Natural killer cell (primary cell): ENCODE measurements around the gene ZBTB33. TPM values are rescaled to one million over a fixed set of nuclear protein-coding genes. Genes with fewer than 3 reads are reported as not detected.

ENCODE experiments used
- ATAC-seq, 3 donors: fragments of 150-1000 bp in 2 of 3; fragments of 200-7000 bp in 1 of 3; cut with Tn5 transposase; 1 replicate in 1 of 3; 2 replicates in 2 of 3; pipeline ENCODE4 v1.10.0; 2021; ENCODE audit warnings: mild to moderate bottlenecking in 2 of 3, moderate library complexity in 2 of 3
- DNase-seq, 2 donors: peaks; one replicate each; pipeline versions ENCODE4 v3.0.0 to v3.0.0-alpha.2; 2013 to 2021; ENCODE audit warnings: mixed read lengths in 1 of 2
- H3K27ac ChIP-seq: one replicate; pipeline ENCODE4 v1.5.1; 2013; ENCODE audit warnings: mild to moderate bottlenecking, low read length
- H3K27me3 ChIP-seq: one replicate; pipeline ENCODE4 v1.6.1; 2013; ENCODE audit warnings: low read length; ENCODE audit not compliant: control insufficient read depth, insufficient read depth
- H3K36me3 ChIP-seq: one replicate; pipeline ENCODE4 v1.6.1; 2013; ENCODE audit warnings: low read length; ENCODE audit not compliant: control insufficient read depth, insufficient read depth
- H3K4me1 ChIP-seq: one replicate; pipeline ENCODE4 v1.6.1; 2013; ENCODE audit warnings: low read length; ENCODE audit not compliant: control insufficient read depth, insufficient read depth
- H3K4me3 ChIP-seq: one replicate; pipeline ENCODE4 v1.5.1; 2013; ENCODE audit warnings: low read length
- H3K9me3 ChIP-seq: one replicate; pipeline ENCODE4 v1.6.1; 2013; ENCODE audit warnings: low read length; ENCODE audit not compliant: control insufficient read depth, insufficient read depth
- H3K27ac Mint-ChIP-seq, 2 donors: one replicate each; pipeline ENCODE4 v1.8.0; 2022; ENCODE audit warnings: mild to moderate bottlenecking in 2 of 2, mixed read lengths in 2 of 2, moderate library complexity in 1 of 2
- H3K27me3 Mint-ChIP-seq, 2 donors: one replicate each; pipeline ENCODE4 v1.8.0; 2022; ENCODE audit warnings: low read depth in 2 of 2, mixed read lengths in 2 of 2
- H3K36me3 Mint-ChIP-seq: one replicate; pipeline ENCODE4 v1.8.0; 2022; ENCODE audit warnings: mixed read lengths
- H3K4me1 Mint-ChIP-seq, 2 donors: one replicate each; pipeline ENCODE4 v1.8.0; 2022; ENCODE audit warnings: mixed read lengths in 2 of 2
- H3K4me3 Mint-ChIP-seq: one replicate; pipeline ENCODE4 v1.8.0; 2022; ENCODE audit warnings: mild to moderate bottlenecking, moderate library complexity, mixed read lengths
- H3K9me3 Mint-ChIP-seq, 2 donors: one replicate each; pipeline ENCODE4 v1.8.0; 2022; ENCODE audit warnings: mixed read lengths in 2 of 2
- CTCF ChIP-seq: fragments of 200-600 bp; IDR thresholded peaks from one replicate; pipeline ENCODE4 v1.8.0; 2022; ENCODE audit warnings: antibody characterized with exemption
- WGBS: methylation state at CpG from one replicate; pipeline ENCODE4 v1.1.7; 2013; ENCODE audit warnings: missing lambda C conversion rate; ENCODE audit not compliant: insufficient coverage; 5-methylcytosine and 5-hydroxymethylcytosine counted together
- intact Hi-C: fragments of 100-400 bp; cut with micrococcal nuclease; formaldehyde crosslinking; loops from one replicate; pipeline ENCODE4 v1.14.2; 2022
- total RNA-seq, 4 donors: library from RNA; stranded (reverse); fragments of 120-200 nt in 1 of 4; gene quantifications; one replicate each; pipeline versions ENCODE4 v1.2.3 to v1.2.4, GENCODE V29; 2013 to 2022

The ZBTB33 gene
- total RNA-seq, 3 donors from 2014 or later (not counting 1 experiment from before 2014, with no cell fraction given) = 28.6 to 33.3 (median 29.2) TPM

GRCh38 chrX:120236687-120237479 is 13.7 kb upstream of the ZBTB33 start:
- DNase-seq = no peak
- Histone ChIP-seq H3K4me3 (no peak overlapping the region), H3K9me3 (no peaks in the 10 kb centered on the region), H3K4me1 (no peaks in the 10 kb centered on the region), H3K27ac (no peak overlapping the region), H3K27me3 (no peaks in the 10 kb centered on the region), H3K36me3 (peaks cover 6% of the 10 kb centered on the region)
- TF ChIP-seq CTCF = no peak
- no peak for ATAC-seq
- H3K36me3 Mint-ChIP-seq = no peaks in the 10 kb centered on the region
- no peaks in the 10 kb centered on the region for H3K9me3 Mint-ChIP-seq
- no peak overlapping the region for H3K4me3 Mint-ChIP-seq
- intact Hi-C loops = no loop called here
- 75% methylated on average over 1 of the region's 3 CpGs for WGBS
- H3K4me1 Mint-ChIP-seq = peaks cover 0 to 11% of the 10 kb centered on the region in 2 donors
- H3K27me3 Mint-ChIP-seq = no peaks in the 10 kb centered on the region
- no peak overlapping the region for H3K27ac Mint-ChIP-seq

GRCh38 chrX:120238933-120239332 is 11.7 kb upstream of the ZBTB33 start:
- H3K27ac ChIP-seq = no peak overlapping the region
- H3K9me3 ChIP-seq = no peaks in the 10 kb centered on the region
- peaks cover 6% of the 10 kb centered on the region for H3K36me3 ChIP-seq
- Mint-ChIP-seq H3K27me3 (peaks cover 0 to 7% of the 10 kb centered on the region in 2 donors), H3K27ac (no peak overlapping the region), H3K4me1 (peaks cover under 1 to 21% of the 10 kb centered on the region in 2 donors), H3K9me3 (no peaks in the 10 kb centered on the region), H3K36me3 (no peaks in the 10 kb centered on the region), H3K4me3 (no peak overlapping the region)
- intact Hi-C loops = no loop called here
- TF ChIP-seq CTCF = no peak
- WGBS = 100% methylated on average over 4 of the region's 4 CpGs
- no peaks in the 10 kb centered on the region for H3K4me1 ChIP-seq
- ATAC-seq (no peak), DNase-seq (no peak)
- H3K27me3 ChIP-seq = no peaks in the 10 kb centered on the region
- no peak overlapping the region for H3K4me3 ChIP-seq

- Histone ChIP-seq H3K4me3 (no peak overlapping the region), H3K4me1 (no peaks in the 10 kb centered on the region), H3K27ac (no peak overlapping the region), H3K27me3 (no peaks in the 10 kb centered on the region), H3K9me3 (no peaks in the 10 kb centered on the region), H3K36me3 (peaks cover 6% of the 10 kb centered on the region)
- Mint-ChIP-seq H3K27ac (no peak overlapping the region), H3K27me3 (peaks cover 0 to 21% of the 10 kb centered on the region in 2 donors), H3K4me1 (peaks cover 9 to 28% of the 10 kb centered on the region in 2 donors), H3K9me3 (no peaks in the 10 kb centered on the region), H3K36me3 (no peaks in the 10 kb centered on the region), H3K4me3 (no peak overlapping the region)
- DNase-seq (no peak), ATAC-seq (no peak)
- WGBS = 87% methylated on average over 2 of the region's 5 CpGs
- no peak for TF ChIP-seq CTCF
- intact Hi-C loops = loop anchor here (10.0 kb wide), 1 partner anchor 212 kb away; no protein-coding TSS in a partner anchor
Observed at GRCh38 chrX:120242813-120243212, 7.8 kb upstream of the ZBTB33 start.
